ENCODE data around the gene ZFAND5. TPM values are rescaled to one million over a fixed set of nuclear protein-coding genes. Genes with fewer than 3 reads are reported as not detected.

ZFAND5 gene
- total and polyA plus RNA-seq, 2 experiments from 2014 or later = 138 to 216 TPM

- no peak overlapping the region for H3K4me3 Mint-ChIP-seq
- peaks cover 15% of the 10 kb centered on the region; the same call in 2 of the 3 replicates for H3K36me3 Mint-ChIP-seq (ENCODE audit: low read depth)
- no peak for TF ChIP-seq ZNF114 (CRISPR knock-in tag; IDR thresholded peaks at IDR 0.05)
- TF ChIP-seq JUNB (IDR thresholded peaks at IDR 0.05; ENCODE audit: unreplicated experiment) = no peak
- TF ChIP-seq ETS1 (IDR thresholded peaks at IDR 0.05) = no peak
- TF ChIP-seq NANOG (IDR thresholded peaks at IDR 0.05; ENCODE audit: borderline replicate concordance) = no peak
- TF ChIP-seq REST (IDR thresholded peaks at IDR 0.05; ENCODE audit: unreplicated experiment) = no peak
- TF ChIP-seq, protein P1, sequence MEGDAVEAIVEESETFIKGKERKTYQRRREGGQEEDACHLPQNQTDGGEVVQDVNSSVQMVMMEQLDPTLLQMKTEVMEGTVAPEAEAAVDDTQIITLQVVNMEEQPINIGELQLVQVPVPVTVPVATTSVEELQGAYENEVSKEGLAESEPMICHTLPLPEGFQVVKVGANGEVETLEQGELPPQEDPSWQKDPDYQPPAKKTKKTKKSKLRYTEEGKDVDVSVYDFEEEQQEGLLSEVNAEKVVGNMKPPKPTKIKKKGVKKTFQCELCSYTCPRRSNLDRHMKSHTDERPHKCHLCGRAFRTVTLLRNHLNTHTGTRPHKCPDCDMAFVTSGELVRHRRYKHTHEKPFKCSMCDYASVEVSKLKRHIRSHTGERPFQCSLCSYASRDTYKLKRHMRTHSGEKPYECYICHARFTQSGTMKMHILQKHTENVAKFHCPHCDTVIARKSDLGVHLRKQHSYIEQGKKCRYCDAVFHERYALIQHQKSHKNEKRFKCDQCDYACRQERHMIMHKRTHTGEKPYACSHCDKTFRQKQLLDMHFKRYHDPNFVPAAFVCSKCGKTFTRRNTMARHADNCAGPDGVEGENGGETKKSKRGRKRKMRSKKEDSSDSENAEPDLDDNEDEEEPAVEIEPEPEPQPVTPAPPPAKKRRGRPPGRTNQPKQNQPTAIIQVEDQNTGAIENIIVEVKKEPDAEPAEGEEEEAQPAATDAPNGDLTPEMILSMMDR (conservative IDR thresholded peaks at IDR 0.05; ENCODE audit: low read depth in 2 of 2) = no peak
- TF ChIP-seq EZH2 (IDR thresholded peaks at IDR 0.05; ENCODE audit: low read depth, unreplicated experiment) = no peak
- no peak for TF ChIP-seq CREB1 (CRISPR knock-in tag; IDR thresholded peaks at IDR 0.05; ENCODE audit: low read depth)
- TF ChIP-seq, protein P2, sequence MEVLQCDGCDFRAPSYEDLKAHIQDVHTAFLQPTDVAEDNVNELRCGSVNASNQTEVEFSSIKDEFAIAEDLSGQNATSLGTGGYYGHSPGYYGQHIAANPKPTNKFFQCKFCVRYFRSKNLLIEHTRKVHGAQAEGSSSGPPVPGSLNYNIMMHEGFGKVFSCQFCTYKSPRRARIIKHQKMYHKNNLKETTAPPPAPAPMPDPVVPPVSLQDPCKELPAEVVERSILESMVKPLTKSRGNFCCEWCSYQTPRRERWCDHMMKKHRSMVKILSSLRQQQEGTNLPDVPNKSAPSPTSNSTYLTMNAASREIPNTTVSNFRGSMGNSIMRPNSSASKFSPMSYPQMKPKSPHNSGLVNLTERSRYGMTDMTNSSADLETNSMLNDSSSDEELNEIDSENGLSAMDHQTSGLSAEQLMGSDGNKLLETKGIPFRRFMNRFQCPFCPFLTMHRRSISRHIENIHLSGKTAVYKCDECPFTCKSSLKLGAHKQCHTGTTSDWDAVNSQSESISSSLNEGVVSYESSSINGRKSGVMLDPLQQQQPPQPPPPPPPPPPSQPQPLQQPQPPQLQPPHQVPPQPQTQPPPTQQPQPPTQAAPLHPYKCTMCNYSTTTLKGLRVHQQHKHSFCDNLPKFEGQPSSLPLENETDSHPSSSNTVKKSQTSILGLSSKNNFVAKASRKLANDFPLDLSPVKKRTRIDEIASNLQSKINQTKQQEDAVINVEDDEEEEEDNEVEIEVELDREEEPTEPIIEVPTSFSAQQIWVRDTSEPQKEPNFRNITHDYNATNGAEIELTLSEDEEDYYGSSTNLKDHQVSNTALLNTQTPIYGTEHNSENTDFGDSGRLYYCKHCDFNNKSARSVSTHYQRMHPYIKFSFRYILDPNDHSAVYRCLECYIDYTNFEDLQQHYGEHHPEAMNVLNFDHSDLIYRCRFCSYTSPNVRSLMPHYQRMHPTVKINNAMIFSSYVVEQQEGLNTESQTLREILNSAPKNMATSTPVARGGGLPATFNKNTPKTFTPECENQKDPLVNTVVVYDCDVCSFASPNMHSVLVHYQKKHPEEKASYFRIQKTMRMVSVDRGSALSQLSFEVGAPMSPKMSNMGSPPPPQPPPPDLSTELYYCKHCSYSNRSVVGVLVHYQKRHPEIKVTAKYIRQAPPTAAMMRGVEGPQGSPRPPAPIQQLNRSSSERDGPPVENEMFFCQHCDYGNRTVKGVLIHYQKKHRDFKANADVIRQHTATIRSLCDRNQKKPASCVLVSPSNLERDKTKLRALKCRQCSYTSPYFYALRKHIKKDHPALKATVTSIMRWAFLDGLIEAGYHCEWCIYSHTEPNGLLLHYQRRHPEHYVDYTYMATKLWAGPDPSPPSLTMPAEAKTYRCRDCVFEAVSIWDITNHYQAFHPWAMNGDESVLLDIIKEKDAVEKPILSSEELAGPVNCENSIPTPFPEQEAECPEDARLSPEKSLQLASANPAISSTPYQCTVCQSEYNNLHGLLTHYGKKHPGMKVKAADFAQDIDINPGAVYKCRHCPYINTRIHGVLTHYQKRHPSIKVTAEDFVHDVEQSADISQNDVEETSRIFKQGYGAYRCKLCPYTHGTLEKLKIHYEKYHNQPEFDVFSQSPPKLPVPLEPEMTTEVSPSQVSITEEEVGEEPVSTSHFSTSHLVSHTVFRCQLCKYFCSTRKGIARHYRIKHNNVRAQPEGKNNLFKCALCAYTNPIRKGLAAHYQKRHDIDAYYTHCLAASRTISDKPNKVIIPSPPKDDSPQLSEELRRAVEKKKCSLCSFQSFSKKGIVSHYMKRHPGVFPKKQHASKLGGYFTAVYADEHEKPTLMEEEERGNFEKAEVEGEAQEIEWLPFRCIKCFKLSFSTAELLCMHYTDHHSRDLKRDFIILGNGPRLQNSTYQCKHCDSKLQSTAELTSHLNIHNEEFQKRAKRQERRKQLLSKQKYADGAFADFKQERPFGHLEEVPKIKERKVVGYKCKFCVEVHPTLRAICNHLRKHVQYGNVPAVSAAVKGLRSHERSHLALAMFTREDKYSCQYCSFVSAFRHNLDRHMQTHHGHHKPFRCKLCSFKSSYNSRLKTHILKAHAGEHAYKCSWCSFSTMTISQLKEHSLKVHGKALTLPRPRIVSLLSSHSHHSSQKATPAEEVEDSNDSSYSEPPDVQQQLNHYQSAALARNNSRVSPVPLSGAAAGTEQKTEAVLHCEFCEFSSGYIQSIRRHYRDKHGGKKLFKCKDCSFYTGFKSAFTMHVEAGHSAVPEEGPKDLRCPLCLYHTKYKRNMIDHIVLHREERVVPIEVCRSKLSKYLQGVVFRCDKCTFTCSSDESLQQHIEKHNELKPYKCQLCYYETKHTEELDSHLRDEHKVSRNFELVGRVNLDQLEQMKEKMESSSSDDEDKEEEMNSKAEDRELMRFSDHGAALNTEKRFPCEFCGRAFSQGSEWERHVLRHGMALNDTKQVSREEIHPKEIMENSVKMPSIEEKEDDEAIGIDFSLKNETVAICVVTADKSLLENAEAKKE (CRISPR knock-in tag; IDR thresholded peaks at IDR 0.05) = no peak
- no peak for TF ChIP-seq POLR2AphosphoS5 (IDR thresholded peaks at IDR 0.05; ENCODE audit: low read depth)
- no peak for TF ChIP-seq ZNF331 (CRISPR knock-in tag; IDR thresholded peaks at IDR 0.05; ENCODE audit: low read depth)
- TF ChIP-seq STAT1 (IDR thresholded peaks at IDR 0.05; ENCODE audit: unreplicated experiment) = no peak
- no peak for TF ChIP-seq EZH2phosphoT487 (IDR thresholded peaks at IDR 0.05; ENCODE audit: unreplicated experiment)
These were observed 38.4 kb downstream of the ZFAND5 start for GRCh38 chr9:72326641-72327040.

More at GRCh38 chr9:72326641-72327040, 38.4 kb downstream of the ZFAND5 start:
- no peak for ATAC-seq
- H3K27ac ChIP-seq (ENCODE audit: low read depth) = no peak overlapping the region
- H3K4me2 ChIP-seq = no peak overlapping the region
- H3K27me3 Mint-ChIP-seq (ENCODE audit: insufficient read depth, low read depth, poor library complexity) = no peaks in the 10 kb centered on the region
- H3K79me2 ChIP-seq (replicated peaks; ENCODE audit: insufficient read depth) = no peaks in the 10 kb centered on the region
- H3F3A ChIP-seq (replicated peaks; ENCODE audit: low read depth) = no peaks in the 10 kb centered on the region
- no peaks in the 10 kb centered on the region for H3K27me3 ChIP-seq (ENCODE audit: insufficient read depth)
- no peaks in the 10 kb centered on the region for H4K20me1 ChIP-seq (replicated peaks; ENCODE audit: insufficient read depth)
- no peak overlapping the region for H2AFZ ChIP-seq
- peaks cover 8% of the 10 kb centered on the region; the same call in 1 of the 2 replicates for H3K9me2 ChIP-seq (ENCODE audit: insufficient read depth)
- no peaks in the 10 kb centered on the region for H3K4me1 ChIP-seq (ENCODE audit: insufficient read depth)
- no peak overlapping the region for H3K27ac Mint-ChIP-seq
- peaks cover 10% of the 10 kb centered on the region; the same call in 1 of the 2 replicates for H3K36me3 ChIP-seq (ENCODE audit: insufficient read depth)
- DNase-seq (ENCODE audit: low spot score) = no peak
- H3K9me3 Mint-ChIP-seq = peaks cover 23% of the 10 kb centered on the region
- no peak overlapping the region for H3K4me3 ChIP-seq
- H3K4me1 Mint-ChIP-seq = no peaks in the 10 kb centered on the region
